GM10266 (cell line): Measurements from ENCODE around the gene ADAM10.

Source experiments
- DNase-seq: peaks from one replicate; pipeline ENCODE4 v3.0.0; 2012; ENCODE audit errors: extremely low spot score
- CTCF ChIP-seq: IDR thresholded peaks from 2 replicates; pipeline ENCODE4 v1.5.1; 2012; ENCODE audit warnings: mild to moderate bottlenecking, low read depth; ENCODE audit not compliant: control insufficient read depth, insufficient read depth; ENCODE audit errors: missing control alignments

The ADAM10 gene

DNA sequence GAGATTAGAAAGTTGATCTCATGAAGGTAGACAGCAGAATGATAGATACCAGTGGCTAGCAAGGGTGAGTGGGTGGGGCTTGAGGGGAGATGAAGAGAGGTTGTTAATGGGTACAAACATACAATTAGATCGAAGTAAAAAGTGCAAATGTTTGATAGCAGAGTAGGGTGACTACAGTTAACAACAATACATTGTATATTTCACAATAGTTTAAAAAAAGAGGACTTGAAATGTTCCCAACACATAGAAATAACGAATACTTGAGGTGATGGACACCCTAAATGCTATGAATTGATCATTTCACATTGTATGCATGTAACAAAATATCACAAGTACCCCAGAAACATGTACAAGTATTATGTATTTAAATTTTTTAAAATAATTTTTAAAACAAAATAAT, 47.3 kb downstream of the ADAM10 start:
- no peak for DNase-seq
- no peak for TF ChIP-seq CTCF

- TF ChIP-seq CTCF = no peak
- no peak for DNase-seq
Observed at GRCh38 chr15:58701376-58701775, 48.1 kb downstream of the ADAM10 start.

GRCh38 chr15:58699769-58700168, 49.7 kb downstream of the ADAM10 start:
- no peak for TF ChIP-seq CTCF
- DNase-seq = no peak

DNA sequence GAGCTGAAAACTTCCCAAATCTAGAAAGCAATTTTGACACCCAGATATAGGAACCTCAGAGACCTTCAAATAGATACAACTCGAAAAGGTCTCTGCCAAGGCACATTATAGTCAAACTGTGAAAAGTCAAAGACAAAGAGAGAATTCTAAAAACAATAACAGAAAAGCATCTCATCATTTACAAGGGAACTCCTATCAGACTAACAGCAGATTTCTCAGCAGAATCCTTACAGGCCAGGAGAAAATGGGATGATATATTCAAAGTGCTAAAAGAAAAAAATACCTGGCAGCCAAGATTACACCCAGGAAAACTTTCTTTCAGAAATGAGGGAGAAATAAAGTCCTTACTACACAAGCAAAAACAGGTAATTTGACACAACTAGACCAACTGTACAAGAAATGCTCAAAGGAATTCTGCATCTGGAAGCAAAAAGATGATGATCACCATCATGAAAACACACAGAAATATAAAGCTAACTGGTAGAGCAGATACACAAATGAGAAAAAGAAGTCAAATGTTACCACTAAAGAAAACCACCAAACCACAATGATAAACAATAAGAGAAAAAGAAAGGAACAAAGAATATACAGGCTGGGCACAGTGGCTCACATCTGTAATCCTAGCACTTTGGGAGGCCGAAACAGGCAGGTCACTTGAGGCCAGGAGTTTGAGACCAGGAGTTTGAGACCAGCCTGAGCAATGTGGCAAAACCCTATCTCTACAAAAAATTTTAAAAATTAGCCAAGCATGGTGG, 50.4 kb downstream of the ADAM10 start:
- TF ChIP-seq CTCF = no peak
- DNase-seq = no peak

DNA sequence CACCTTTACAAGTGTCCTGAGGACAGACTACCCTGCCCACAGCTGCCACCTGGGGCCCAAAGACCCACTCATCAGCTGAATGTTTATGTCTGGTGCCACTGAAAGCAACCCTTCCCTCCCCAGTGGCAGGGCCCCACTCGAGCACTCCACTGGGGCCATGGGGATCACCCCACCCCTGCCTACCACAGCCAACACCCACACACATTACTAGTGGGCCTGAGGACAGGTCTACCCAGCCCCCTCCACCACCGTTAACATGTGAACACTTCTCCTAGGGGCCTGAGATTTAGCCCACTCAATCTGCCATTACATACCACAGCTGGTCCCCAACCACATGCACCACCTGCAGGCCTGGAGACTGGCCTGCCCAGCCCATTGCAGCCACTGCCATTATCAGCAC, 52.3 kb downstream of the ADAM10 start:
- TF ChIP-seq CTCF = no peak
- DNase-seq = no peak

DNA sequence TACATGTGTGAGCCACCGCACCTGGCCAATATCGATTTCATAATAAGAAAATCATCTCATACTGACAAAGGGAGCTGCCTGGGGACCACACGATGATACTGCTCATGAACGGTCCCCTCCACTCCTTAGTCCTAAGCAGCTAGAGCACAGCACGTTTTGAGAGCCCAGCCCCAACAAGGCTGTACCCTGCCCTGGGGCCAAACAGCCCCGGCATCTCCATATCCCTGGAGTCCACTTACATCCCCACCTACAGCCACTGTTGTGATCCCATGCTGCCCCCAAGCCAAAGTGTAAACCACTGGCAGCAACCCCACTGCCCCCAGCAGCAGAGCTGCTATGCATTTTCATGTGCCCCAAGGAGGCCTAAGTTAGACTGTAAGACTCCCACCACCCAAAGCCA, 52.8 kb downstream of the ADAM10 start:
- no peak for TF ChIP-seq CTCF
- DNase-seq = no peak

- DNase-seq = no peak
- no peak for TF ChIP-seq CTCF
Observed at GRCh38 chr15:58694641-58695398, 54.7 kb downstream of the ADAM10 start.
